HFF-Myc (cell line): ENCODE data around the gene IFIT1.

ENCODE experiments used
- DNase-seq: peaks from one replicate; pipeline ENCODE4 v3.0.0-alpha.2; 2011; ENCODE audit warnings: low read depth; ENCODE audit errors: extremely low read depth
- H3K4me3 ChIP-seq: replicated peaks from 2 replicates; pipeline ENCODE4 v1.5.1; 2011; ENCODE audit warnings: low read depth, mild to moderate bottlenecking, control low read depth, low read length
- TF ChIP-seq, protein P1 (sequence below): IDR thresholded peaks from 2 replicates; pipeline ENCODE4 v1.5.1; 2012; ENCODE audit warnings: mild to moderate bottlenecking, low read depth, low read length, control low read depth; ENCODE audit errors: missing control alignments

IFIT1 gene

DNA sequence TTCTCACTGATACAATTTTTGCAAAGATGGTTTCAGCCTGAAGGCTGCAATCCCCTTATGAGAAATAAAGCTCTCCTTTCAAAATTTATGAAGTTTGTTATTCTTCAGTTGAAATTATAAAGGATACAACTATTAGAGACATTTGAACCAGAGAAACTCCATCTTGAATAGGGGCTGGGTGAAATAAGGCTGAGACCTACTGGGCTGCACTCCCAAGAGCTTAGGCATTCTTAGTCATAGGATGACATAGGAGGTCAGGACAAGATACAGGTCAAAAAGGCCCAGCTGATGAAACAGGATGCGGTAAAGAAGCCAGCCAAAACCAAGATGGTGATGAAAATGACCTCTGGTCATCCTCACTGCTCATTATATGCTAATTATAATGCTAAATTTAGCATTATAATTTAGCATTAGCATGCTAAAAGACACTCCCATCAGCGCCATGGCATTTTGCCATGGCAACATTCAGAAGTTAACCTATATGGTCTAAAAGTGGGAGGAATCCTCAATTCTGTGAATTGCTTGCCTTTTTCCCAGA lies 37.0 kb upstream of the IFIT1 start:
- DNase-seq = peak; percentile 22
- TF ChIP-seq, protein P1, sequence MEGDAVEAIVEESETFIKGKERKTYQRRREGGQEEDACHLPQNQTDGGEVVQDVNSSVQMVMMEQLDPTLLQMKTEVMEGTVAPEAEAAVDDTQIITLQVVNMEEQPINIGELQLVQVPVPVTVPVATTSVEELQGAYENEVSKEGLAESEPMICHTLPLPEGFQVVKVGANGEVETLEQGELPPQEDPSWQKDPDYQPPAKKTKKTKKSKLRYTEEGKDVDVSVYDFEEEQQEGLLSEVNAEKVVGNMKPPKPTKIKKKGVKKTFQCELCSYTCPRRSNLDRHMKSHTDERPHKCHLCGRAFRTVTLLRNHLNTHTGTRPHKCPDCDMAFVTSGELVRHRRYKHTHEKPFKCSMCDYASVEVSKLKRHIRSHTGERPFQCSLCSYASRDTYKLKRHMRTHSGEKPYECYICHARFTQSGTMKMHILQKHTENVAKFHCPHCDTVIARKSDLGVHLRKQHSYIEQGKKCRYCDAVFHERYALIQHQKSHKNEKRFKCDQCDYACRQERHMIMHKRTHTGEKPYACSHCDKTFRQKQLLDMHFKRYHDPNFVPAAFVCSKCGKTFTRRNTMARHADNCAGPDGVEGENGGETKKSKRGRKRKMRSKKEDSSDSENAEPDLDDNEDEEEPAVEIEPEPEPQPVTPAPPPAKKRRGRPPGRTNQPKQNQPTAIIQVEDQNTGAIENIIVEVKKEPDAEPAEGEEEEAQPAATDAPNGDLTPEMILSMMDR = no peak
- H3K4me3 ChIP-seq = no peak overlapping the region

DNA sequence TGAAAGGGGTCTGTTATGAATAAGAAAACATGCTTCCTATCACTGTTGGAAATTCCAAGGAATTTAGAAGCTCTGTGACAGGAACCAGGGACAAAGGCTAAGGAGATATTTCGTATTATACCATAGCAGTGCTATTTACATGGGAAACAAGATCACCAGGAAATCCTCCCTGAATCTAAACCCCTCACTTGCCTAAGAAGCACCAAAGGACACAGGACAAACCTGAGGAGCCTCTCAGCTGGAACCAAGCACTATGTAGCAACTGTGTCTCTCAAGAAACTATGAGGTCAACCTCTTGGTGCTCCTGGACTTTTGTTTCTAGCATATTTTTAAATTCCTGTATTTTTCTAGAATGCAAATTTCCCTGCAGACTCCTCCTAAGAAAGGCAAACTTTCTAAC lies 35.3 kb upstream of the IFIT1 start:
- TF ChIP-seq, protein P1 = no peak
- DNase-seq = no peak

DNA sequence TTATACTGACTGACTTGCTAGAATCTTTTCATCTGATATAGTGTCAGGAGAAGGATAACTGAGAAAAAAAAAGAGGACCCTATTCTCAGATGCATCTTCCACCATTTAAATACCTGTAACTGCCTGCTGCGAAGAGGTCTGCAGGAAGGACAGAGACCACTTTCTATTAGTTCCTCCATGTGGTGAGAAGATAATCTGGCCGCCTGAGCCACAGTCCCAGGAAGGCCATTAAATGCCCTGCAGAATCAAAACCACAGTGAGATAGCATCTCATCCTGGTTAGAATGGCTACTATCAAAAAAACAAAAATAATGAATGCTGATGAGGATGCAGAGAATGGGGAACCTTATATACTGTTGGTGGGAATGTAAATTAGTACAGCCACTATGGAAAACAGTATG lies 34.4 kb upstream of the IFIT1 start:
- DNase-seq = no peak
- TF ChIP-seq, protein P1 = no peak
- H3K4me3 ChIP-seq = no peak overlapping the region

More for the DNA sequence above, 35.3 kb upstream of the IFIT1 start:
- no peak overlapping the region for H3K4me3 ChIP-seq

DNA sequence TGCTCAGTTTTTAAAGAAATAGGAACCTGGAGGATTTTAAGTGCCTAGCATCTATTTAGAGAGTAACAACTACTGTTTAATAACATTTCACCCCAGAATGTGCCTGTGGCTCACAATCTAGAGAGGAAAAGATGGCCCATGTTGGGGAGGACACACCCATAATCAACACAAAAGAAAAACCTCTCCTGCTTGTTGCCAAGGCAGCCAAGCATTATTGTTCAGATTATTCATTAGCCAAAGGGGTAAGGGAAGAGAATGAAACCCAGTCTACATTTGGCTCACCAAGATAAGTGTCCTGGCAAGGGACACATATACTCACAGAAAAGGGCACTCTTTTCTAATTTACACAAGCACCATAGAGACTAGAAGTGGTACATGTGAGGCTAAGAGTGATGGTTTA lies 32.3 kb upstream of the IFIT1 start:
- no peak for DNase-seq
- TF ChIP-seq, protein P1 = no peak

DNA sequence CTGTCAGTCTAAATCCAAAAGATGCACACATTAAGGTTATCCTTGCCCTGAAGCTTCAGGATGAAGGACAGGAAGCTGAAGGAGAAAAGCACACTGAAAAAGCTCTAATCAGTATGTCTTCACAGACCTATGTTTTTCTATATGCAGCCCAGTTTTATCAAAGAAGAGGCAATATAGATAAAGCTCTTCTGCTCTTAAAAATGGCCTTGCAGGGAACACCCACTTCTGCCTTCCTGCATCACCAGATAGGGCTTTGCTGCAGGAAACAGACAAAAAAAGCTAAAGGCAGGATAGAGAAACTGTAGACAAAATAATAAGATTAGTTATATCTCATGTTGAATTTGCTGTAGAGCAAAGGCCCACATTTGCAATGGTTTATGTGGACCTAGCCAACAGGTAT lies 29.5 kb upstream of the IFIT1 start:
- H3K4me3 ChIP-seq = no peak overlapping the region
- TF ChIP-seq, protein P1 = no peak
- DNase-seq = no peak

More for the DNA sequence above, 32.3 kb upstream of the IFIT1 start:
- no peak overlapping the region for H3K4me3 ChIP-seq

DNA sequence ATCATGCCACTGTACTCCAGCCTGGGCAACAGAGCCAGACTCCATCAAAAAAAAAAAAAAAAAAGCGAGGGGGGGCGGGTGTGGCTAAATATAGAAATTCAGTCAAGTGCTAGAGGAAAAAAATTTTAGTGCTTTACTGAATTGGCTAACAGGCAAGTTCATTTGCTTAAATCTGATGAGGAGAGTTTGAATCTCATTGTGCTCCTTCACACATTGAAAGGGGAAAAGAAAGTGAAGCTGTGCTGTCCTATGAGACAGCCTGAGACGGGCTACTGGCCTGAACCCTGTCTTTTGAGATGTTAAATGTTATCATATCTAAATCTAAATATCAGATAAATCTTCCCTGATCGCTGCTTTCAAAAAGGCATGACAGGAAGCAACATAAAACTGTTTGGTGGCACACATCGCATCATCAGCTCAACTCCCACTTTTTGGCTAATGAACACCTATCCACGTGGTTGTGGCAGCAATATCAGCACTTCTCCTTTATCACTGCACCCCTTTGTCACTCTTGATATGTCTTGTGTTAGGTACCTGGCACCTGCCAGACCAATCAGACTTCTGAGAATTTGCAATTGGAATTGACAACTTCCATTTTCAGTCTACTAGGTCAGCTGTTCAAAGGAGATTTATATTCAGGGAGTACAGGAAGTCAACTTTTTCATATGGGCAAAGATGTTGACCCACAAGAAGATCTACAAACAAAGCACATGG lies 28.5 kb upstream of the IFIT1 start:
- no peak overlapping the region for H3K4me3 ChIP-seq
- TF ChIP-seq, protein P1 = no peak
- no peak for DNase-seq

DNA sequence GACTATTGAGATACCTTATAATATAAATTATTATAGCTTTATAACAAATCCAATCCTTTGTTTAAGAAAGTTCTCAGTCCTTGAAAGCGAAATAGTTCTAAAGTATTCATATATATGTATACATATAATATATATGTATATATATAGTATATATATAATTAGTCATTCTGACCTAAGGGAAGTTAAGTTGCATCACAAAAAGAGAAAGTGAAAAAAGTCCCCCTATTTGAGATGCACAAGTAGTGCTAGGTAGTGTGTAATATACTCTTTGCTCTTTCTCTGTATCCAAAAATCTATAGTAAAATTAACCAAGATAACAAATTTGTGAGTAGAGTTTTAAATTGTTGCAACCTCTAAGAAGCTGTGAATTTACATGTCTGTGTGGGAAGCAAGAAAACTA lies 27.9 kb upstream of the IFIT1 start:
- no peak for DNase-seq
- no peak overlapping the region for H3K4me3 ChIP-seq
- TF ChIP-seq, protein P1 = no peak
